ENCODE data around the gene HHATL.

DNA sequence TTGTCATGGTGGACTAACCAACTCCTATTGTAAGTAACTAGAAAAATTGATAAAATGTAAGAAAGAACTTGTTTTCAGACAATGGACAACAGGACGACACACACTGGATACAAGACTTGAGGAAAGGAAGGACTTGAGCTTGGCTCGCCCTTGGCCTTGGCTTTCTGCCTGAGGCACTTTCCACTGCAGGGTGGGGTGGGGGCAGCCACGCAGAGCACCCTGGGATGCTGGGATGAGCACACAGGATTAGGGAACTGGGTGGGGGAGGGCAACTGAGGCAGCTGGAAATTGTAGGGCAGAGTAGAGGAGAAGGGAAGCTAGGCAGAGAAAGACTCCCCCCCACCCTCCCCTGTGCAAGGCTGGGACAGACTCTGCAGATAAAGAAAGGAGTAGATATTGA, 25.5 kb upstream of the HHATL start:
- TF ChIP-seq CTCF (IDR thresholded peaks at IDR 0.05 in 8 of 11, conservative IDR thresholded peaks at IDR 0.05 in 3 of 11) (no peak), POLR2AphosphoS5 (IDR thresholded peaks at IDR 0.05) (no peak)
